ENCODE results near the gene XPO5.
A peak's percentile ranks its signal among the peaks of the same experiment; 100 is the strongest.

XPO5 gene

DNA sequence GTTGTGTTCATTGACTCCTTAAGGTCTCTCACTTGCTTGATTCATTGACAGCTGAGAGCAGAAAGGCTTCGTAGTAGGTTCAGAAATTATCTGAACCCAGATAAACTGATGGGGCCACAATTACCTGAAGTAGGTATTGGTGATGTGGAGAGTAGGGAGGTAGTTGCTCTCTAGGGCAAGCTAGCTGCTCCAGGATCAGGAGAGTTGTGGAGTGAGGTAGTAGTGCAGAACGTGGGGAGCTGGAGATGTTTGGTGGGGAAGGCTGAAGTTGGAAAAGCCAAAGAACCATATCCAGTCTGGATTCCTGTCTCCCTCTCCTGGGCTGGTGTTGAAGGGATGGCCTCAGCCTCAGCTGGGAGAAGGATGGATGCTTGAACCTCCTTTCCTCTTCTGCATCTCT is 82.6 kb downstream of the XPO5 start:
- Mint-ChIP-seq H3K4me1 (peaks cover 21% of the 10 kb centered on the region), H3K9me3 (no peaks in the 10 kb centered on the region), H3K27me3 (no peaks in the 10 kb centered on the region), H3K36me3 (peaks cover 6% of the 10 kb centered on the region), H3K4me3 (no peak overlapping the region), H3K27ac (no peak overlapping the region)
- DNase-seq (ENCODE audit: low spot score in 2 of 2): no peak
- ATAC-seq (ENCODE audit: low read depth): no peak

DNA sequence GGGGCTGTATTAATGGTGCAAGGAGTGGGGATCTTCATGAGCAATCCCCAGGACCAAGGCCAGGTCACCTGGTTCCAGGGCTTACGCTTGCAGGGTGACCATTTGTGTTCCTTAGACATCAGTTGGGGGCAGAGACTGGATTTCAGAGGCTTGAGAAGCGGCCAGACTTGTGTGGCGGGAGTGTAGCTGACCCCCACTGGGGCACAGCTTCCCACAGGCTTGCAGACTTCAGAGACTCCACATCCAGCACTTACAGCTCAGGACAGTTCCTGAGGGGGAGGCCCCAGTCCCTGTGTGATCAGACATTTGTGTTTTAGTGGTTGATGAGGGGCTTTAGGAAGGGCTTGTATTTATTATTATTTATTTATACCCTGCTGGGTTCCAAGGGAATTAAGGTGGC is 83.2 kb downstream of the XPO5 start:
- ATAC-seq (ENCODE audit: low read depth) (no peak), DNase-seq (ENCODE audit: low spot score in 2 of 2) (no peak)
- H3K9me3 Mint-ChIP-seq: no peaks in the 10 kb centered on the region
- H3K27me3 Mint-ChIP-seq: no peaks in the 10 kb centered on the region
- no peak overlapping the region for H3K4me3 Mint-ChIP-seq
- H3K36me3 Mint-ChIP-seq: peaks cover 6% of the 10 kb centered on the region
- H3K27ac Mint-ChIP-seq: no peak overlapping the region
- peaks cover 21% of the 10 kb centered on the region for H3K4me1 Mint-ChIP-seq

DNA sequence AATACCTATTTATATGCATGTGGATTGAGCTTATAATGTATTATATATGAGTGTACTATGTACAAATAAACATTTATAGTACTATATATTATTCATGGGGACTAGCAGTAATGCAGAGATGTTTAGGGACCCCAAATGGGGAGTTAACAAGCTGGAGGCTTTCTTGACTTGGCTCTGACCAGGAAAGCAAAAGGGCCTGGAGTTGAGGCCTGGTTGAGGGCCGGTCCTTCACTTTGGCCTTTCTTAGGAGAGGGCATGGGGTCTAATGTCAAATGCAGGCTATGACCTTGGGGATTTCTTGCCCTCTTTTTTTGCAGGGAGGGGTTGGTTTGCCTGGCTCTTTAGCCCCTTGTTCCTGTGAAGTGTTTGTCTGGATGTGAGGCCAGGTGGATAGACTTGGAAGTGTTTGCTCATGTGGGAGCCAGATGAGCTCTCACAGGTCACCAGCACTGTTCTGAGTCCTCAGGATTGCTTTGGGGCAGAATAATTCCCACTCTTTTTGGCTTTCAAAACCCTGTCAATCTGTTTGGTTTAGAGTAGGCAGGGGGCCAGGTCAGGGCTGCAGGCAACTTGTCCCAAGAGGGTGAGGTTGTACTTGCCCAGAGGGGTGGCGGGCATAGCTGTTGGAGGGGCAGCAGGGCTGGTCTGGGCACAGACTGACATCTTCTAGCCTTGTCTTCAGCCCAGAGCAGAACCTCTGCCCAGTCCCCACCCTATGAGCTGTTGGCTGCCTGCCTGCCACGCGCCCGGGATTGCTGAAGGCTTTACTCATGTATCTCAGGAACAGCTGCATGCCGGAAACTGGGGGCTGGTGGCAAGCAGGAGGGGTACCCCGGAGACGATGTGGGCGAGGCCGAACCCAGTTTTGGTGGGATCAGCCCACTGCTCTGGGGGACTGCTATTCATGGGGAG is 83.8 kb downstream of the XPO5 start:
- Mint-ChIP-seq H3K27ac (no peak overlapping the region), H3K4me1 (peaks cover 21% of the 10 kb centered on the region), H3K36me3 (peaks cover 6% of the 10 kb centered on the region), H3K27me3 (no peaks in the 10 kb centered on the region), H3K4me3 (no peak overlapping the region), H3K9me3 (no peaks in the 10 kb centered on the region)
- ATAC-seq (ENCODE audit: low read depth) (no peak), DNase-seq (ENCODE audit: low spot score in 2 of 2) (no peak)

DNA sequence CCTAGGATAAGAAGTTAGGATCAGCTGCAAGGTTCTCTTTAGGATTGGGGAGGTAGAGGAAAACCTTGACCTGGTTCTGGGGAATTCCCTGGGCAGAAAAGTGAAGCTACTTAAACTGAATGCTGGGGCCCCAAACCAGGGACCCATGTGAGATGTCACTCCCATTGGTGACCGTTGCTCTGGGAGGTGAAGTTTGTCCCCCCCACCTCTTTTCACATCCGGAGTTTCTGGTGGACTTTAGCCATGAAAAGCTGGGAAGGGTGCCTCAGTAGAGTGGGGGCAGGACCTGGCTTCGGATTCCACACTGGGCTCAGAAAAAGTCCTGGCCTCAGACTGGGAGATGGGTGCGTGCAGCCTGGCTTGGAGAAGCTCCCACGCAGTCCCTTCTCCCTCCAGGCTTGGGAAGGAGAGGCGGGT is 85.3 kb downstream of the XPO5 start:
- no peaks in the 10 kb centered on the region for H3K27me3 Mint-ChIP-seq
- no peak overlapping the region for H3K4me3 Mint-ChIP-seq
- H3K9me3 Mint-ChIP-seq: no peaks in the 10 kb centered on the region
- peak overlapping the region; percentile 11 for H3K27ac Mint-ChIP-seq
- no peak for DNase-seq (ENCODE audit: low spot score in 2 of 2)
- no peak for ATAC-seq (ENCODE audit: low read depth)
- H3K36me3 Mint-ChIP-seq: peaks cover 6% of the 10 kb centered on the region
- peaks cover 19% of the 10 kb centered on the region for H3K4me1 Mint-ChIP-seq

DNA sequence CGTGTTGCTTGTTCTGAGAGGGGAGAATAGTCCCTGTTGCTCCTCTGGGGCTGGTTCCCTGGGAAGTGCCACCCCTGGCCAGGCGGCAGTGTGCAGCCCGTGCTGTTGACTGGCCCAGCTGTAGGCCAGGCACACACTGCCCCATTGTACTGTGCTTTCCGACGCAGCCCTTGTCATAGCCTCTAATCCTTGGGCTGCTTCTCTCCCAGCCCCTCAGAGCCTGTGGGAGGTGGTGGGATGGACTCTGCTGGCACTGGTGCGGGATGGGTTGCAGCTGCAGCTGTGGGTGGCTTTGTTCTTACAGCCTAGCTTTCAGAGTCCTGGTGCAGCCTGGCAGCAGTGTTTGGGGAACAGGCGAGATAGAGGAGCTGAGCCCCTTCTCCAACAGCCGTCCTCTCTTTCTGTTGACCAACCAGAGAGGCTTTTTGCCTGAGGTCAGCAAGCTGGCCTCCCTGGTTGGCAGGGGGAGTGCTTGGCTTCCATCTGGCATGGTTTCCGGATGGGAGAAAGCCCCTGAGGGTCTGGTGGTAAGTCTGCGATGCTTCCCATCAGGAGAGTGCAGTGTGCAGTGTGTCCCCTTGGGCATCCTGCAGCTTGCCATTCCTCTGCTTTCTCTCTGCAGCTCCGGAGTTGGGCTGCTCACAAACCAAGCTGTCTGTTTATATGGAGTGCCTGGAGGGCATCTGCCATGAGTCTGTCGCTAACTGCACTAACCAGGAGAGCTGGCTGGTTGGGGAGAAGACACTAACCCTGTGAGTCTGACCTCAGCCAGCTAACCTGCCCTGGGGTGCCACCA is 86.4 kb downstream of the XPO5 start:
- H3K9me3 Mint-ChIP-seq: no peaks in the 10 kb centered on the region
- H3K36me3 Mint-ChIP-seq: peaks cover 6% of the 10 kb centered on the region
- H3K4me1 Mint-ChIP-seq: peaks cover 12% of the 10 kb centered on the region
- H3K4me3 Mint-ChIP-seq: no peak overlapping the region
- H3K27ac Mint-ChIP-seq: no peak overlapping the region
- ATAC-seq (ENCODE audit: low read depth) (no peak), DNase-seq (ENCODE audit: low spot score in 2 of 2) (no peak)
- H3K27me3 Mint-ChIP-seq: no peaks in the 10 kb centered on the region

DNA sequence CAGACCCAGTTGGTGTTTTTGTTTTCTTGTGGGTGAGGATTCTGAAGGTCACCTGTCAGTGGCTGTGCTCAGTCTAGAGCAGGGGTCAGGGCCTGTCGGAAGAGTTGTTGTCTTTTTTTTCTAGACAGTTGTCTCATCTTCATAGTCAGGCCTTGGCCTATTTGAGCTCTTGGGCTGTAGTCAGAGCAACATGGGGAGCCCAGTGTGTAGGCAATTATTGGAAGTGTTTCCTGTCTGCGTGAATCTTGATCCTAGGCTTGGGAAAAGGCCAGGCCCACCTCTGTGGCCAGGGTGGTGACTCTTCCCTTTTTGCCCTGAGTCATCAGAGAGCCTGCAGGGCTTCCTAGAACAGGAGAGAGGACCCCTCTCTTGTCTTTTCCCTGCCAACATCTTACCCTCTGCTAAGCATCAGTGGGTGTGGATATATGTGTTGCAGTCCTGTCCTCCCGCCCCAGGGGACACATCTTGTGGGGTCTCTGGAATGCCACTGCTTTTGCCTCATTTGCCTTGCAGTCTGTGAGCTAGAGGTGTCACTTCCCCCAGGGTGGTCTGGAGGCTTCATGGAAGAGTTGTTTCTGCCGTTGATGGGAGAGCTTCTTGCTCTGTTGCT is 87.1 kb downstream of the XPO5 start:
- Mint-ChIP-seq H3K27ac (no peak overlapping the region), H3K4me3 (no peak overlapping the region), H3K4me1 (peaks cover 11% of the 10 kb centered on the region), H3K27me3 (no peaks in the 10 kb centered on the region), H3K9me3 (no peaks in the 10 kb centered on the region), H3K36me3 (peaks cover 6% of the 10 kb centered on the region)
- DNase-seq (ENCODE audit: low spot score in 2 of 2) (no peak), ATAC-seq (ENCODE audit: low read depth) (no peak)

DNA sequence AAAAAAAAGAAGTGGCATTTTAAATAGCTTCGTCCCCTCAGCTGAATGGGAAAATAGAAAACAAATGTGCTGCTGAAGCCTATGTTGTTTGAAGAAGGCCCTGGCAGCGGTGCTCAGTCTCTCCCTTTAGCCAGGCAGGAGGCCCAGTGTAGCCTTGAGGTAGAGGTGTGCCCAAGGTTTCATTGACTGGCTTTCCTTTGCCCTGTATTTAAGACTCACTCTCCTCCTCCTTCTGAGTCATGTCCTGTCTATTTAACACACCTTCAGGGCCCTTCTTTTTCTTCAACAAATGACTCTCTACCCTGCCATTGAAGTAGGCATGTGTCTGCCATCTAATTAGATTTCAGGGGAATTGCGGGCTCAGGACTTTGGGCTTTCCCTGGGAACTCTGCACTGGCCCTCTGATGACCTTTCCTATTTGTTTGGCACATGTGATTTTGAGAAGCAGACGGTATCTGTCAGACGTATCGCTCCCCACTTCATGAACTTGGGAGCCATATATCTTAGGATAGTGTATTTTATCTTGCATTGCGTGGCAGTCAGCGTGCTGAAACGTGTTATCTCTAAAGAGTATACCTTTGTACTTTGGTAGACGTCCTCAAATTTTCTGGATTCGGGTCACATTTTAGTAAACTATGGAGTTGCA is 94.1 kb downstream of the XPO5 start:
- no peaks in the 10 kb centered on the region for H3K27me3 Mint-ChIP-seq
- peaks cover 7% of the 10 kb centered on the region for H3K36me3 Mint-ChIP-seq
- H3K27ac Mint-ChIP-seq: no peak overlapping the region
- H3K4me1 Mint-ChIP-seq: peaks cover 31% of the 10 kb centered on the region
- ATAC-seq (ENCODE audit: low read depth): no peak
- DNase-seq (ENCODE audit: low spot score in 2 of 2): no peak
- H3K9me3 Mint-ChIP-seq: no peaks in the 10 kb centered on the region
- H3K4me3 Mint-ChIP-seq: no peak overlapping the region

DNA sequence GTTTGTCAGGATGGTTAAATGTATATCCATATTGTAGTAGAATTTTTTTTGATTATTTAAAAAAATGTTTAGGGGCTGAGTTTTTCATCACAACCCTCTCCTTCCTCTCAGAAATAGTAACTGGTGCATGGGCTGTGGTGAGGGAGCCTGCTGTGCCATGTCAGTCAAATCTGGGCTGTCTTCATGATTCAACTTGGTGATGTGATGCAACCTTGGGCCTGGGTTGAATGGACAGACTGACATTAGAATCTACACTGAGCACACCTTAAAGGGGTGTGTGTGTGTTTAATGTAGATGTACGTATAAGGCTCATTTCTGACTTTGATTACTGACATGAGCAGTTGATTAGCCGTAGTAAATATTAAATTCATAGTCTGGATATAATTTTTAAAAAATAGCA is 94.8 kb downstream of the XPO5 start:
- DNase-seq (ENCODE audit: low spot score in 2 of 2): no peak
- Mint-ChIP-seq H3K27me3 (no peaks in the 10 kb centered on the region), H3K4me1 (peaks cover 33% of the 10 kb centered on the region)

DNA sequence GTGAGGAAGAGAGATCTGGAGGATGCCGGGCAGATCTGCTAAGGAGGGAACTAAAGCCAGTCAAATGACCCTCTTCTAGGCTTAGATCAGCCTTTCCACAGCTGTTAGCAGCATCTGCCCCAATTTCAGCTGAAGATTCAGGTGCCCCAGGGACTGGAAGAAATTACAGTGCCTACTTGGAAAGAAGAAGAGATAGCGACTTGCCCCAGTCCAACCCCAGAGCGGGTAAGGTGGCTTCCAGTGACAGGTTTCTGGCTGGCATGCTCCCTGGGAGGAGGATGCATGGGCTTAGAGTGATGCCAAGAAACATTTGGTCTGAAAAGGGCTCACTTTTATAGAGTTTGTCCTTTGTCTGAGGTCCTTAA is 97.8 kb downstream of the XPO5 start:
- Mint-ChIP-seq H3K4me1 (peaks cover 29% of the 10 kb centered on the region), H3K27me3 (no peaks in the 10 kb centered on the region), H3K27ac (peak overlapping the region; percentile 99), H3K4me3 (peak overlapping the region; percentile 99), H3K9me3 (no peaks in the 10 kb centered on the region), H3K36me3 (peaks cover 3% of the 10 kb centered on the region)
- ATAC-seq (ENCODE audit: low read depth): peak; percentile 9
- DNase-seq (ENCODE audit: low spot score in 2 of 2): no peak

More for the DNA sequence above, 94.8 kb downstream of the XPO5 start:
- Mint-ChIP-seq H3K27ac (no peak overlapping the region), H3K4me3 (no peak overlapping the region), H3K9me3 (no peaks in the 10 kb centered on the region), H3K36me3 (peaks cover 7% of the 10 kb centered on the region)
- ATAC-seq (ENCODE audit: low read depth): no peak

DNA sequence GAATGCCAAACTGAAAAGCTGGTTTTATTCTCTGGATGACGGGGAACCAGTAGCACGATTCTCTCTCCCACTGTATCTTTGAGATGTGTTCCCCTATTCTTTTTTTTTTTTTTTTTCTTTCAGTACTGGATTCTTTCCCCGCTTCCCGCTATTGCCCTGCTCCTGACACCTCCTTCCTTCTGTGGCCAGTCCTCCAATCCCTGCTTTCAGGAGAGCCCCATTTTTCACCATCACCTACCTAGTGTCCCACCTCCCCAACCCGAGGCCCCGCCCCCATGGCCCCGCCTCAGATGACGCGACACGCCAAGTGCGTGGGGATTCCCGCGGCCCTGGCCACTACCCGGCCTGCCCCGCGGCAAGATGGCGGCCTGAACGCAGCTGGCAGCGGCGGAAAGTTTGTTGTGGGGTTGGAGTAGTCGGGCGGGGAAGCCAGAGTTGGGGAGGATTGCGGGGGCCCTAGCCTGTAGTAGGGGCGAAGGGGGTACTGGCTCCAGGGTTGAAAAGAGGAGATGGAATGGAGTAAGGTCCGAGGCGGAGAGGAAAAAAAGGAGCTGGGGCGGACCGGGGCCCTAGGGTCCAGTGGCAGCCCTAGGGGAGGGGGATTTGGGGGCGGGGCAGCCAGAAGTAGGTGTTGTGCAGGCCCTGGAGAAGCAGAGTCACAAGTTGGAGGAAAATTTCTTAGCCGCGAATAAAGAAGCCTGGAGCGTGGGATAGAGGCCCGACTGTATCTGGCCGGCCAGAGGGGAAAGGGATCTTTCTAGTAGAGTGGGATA is 98.4 kb downstream of the XPO5 start, which contains the start of gene TJAP1:
TJAP1 (plus strand) TSS at position 336 of the 773 bp plus-strand sequence. CDS start 21,432 bp downstream, outside the sequence.
- Mint-ChIP-seq H3K9me3 (no peaks in the 10 kb centered on the region), H3K27ac (peak within 1 kb of the TSS; percentile 99), H3K4me3 (peak within 1 kb of the TSS; percentile 99), H3K4me1 (peaks cover 28% of the 10 kb centered on the region), H3K27me3 (no peaks in the 10 kb centered on the region), H3K36me3 (peaks cover 3% of the 10 kb centered on the region)
- peak; percentile 95 to 97 for DNase-seq (ENCODE audit: low spot score in 2 of 2)
- ATAC-seq (ENCODE audit: low read depth): peak; percentile 98

DNA sequence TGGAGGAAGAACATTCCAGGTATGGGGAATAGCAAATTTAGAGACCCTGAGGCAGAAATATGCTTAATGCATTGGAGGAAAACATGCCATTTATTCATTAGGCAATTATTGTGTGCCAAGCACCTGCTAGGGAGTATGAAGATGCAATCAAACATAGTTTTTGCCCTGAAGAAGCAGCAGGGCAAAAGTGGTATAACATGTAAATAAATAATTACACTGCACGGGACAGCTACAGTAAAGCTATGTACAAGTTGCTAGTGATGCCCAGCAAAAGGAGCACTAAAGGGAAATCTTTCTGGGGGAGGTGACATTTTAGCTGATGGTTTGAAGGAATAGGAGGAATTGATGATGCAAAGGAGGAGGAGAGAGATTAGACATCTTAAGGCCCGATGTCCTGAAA is 99.1 kb downstream of the XPO5 start:
- peak; percentile 31 for ATAC-seq (ENCODE audit: low read depth)
- H3K4me1 Mint-ChIP-seq: peaks cover 25% of the 10 kb centered on the region
- DNase-seq (ENCODE audit: low spot score in 2 of 2): no peak

DNA sequence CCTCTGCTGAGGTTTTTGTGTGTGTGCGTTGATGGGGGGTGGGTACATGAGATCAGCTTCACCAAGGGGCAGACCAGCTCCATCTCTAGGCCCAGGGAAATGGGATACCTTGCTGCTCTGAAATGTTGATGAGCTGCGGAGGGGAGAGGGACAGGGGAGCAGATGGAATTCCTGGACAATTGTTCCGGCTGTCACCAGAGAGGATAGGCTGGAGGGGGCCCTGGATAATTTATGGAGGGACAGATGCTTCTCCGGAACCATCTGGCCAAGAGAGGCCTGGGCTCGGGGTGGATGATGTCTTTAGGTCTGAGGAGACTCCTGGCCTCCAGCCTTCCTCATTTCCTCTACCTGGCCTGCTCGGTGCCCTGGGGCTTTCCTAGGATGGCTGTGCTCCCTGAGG is 100.3 kb downstream of the XPO5 start:
- Mint-ChIP-seq H3K4me3 (no peak overlapping the region), H3K36me3 (no peaks in the 10 kb centered on the region), H3K27me3 (peaks cover 2% of the 10 kb centered on the region), H3K4me1 (peaks cover 25% of the 10 kb centered on the region), H3K27ac (no peak overlapping the region), H3K9me3 (no peaks in the 10 kb centered on the region)
- DNase-seq (ENCODE audit: low spot score in 2 of 2) (no peak), ATAC-seq (ENCODE audit: low read depth) (no peak)

More for the DNA sequence above, 99.1 kb downstream of the XPO5 start:
- no peaks in the 10 kb centered on the region for H3K9me3 Mint-ChIP-seq
- peak overlapping the region; percentile 99 for H3K27ac Mint-ChIP-seq
- no peaks in the 10 kb centered on the region for H3K36me3 Mint-ChIP-seq
- H3K27me3 Mint-ChIP-seq: no peaks in the 10 kb centered on the region
- H3K4me3 Mint-ChIP-seq: peak overlapping the region; percentile 99

DNA sequence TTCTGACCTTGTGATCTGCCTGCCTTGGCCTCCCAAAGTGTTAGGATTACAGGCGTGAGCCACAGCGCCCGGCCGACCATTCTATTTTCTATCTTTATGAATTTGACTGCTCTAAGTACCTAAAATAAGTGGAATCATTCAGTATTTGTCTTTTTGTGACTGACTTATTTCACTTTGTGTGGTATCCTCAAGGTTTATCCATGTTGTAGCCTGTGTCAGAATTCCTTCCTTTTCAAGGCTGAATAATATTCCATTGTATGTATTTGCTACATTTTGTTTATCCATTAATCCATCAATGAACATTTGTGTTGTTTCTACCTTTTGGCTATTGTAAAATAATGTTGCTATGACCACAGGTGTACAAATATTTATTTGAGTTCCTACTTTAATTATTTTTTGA is 103.3 kb downstream of the XPO5 start:
- peaks cover 8% of the 10 kb centered on the region for H3K4me1 Mint-ChIP-seq
- H3K9me3 Mint-ChIP-seq: no peaks in the 10 kb centered on the region
- H3K36me3 Mint-ChIP-seq: no peaks in the 10 kb centered on the region
- peaks cover 14% of the 10 kb centered on the region for H3K27me3 Mint-ChIP-seq
- no peak overlapping the region for H3K27ac Mint-ChIP-seq
- ATAC-seq (ENCODE audit: low read depth): no peak
- no peak for DNase-seq (ENCODE audit: low spot score in 2 of 2)
- H3K4me3 Mint-ChIP-seq: no peak overlapping the region
